Measurements from ENCODE around the gene TFF3. TPM values are rescaled to one million over a fixed set of nuclear protein-coding genes. Genes with fewer than 3 reads are reported as not detected.

TFF3 gene
- total RNA-seq, 1 donor from 2014 or later: 0.26 TPM

DNA sequence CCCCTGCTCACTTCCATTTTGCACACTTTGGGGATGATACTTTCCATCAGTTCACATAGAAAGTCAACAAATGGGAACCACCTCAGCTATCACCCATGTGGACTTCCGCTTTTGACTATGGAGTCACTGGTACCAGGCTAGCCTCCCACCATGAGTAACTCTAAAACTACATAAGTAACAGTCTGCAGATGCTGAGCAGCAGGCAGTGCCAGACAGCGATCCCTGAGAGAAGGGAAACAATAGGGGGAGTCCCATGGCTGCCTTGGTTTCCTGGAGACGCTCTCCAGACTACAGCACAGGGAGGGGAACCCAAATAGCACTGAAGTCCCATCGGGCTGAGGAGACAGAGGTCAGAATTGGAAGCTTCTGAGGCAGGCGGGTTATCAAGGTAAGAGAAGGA lies 38.4 kb upstream of the TFF3 start:
- Histone ChIP-seq H3K36me3 (ENCODE audit: control insufficient read depth, insufficient read depth, low read length) (no peaks in the 10 kb centered on the region), H3K4me3 (ENCODE audit: low read depth, low read length) (no peak overlapping the region), H3K27me3 (ENCODE audit: control insufficient read depth, insufficient read depth, low read length) (peaks cover 1% of the 10 kb centered on the region)
- no peak for TF ChIP-seq CTCF (IDR thresholded peaks at IDR 0.05; ENCODE audit: insufficient read depth, low read length, severe bottlenecking)
- FAIRE-seq: no peak
- DNase-seq (ENCODE audit: low read depth): no peak

- H3K36me3 ChIP-seq (ENCODE audit: control insufficient read depth, insufficient read depth, low read length): no peaks in the 10 kb centered on the region
- H3K27me3 ChIP-seq (ENCODE audit: control insufficient read depth, insufficient read depth, low read length): peaks cover 1% of the 10 kb centered on the region
- TF ChIP-seq CTCF (IDR thresholded peaks at IDR 0.05; ENCODE audit: insufficient read depth, low read length, severe bottlenecking): no peak
- no peak for FAIRE-seq
- DNase-seq (ENCODE audit: low read depth): no peak
- no peak overlapping the region for H3K4me3 ChIP-seq (ENCODE audit: low read depth, low read length)
Observed at GRCh38 chr21:42352441-42353095, 37.4 kb upstream of the TFF3 start.

- FAIRE-seq (no peak), DNase-seq (ENCODE audit: low read depth) (no peak)
- Histone ChIP-seq H3K27me3 (ENCODE audit: control insufficient read depth, insufficient read depth, low read length) (peaks cover 1% of the 10 kb centered on the region), H3K36me3 (ENCODE audit: control insufficient read depth, insufficient read depth, low read length) (no peaks in the 10 kb centered on the region), H3K4me3 (ENCODE audit: low read depth, low read length) (no peak overlapping the region)
- TF ChIP-seq CTCF (IDR thresholded peaks at IDR 0.05; ENCODE audit: insufficient read depth, low read length, severe bottlenecking): no peak
Observed at GRCh38 chr21:42351626-42352440, 36.6 kb upstream of the TFF3 start.

GRCh38 chr21:42350927-42351426 lies 35.8 kb upstream of the TFF3 start, which contains the start of gene TFF2:
Gene TFF2, minus strand, starts transcription at chr21:42350994. Its CDS starts 37 bp downstream, at chr21:42350957.
- no peak within 1 kb of the TSS for H3K4me3 ChIP-seq (ENCODE audit: low read depth, low read length)
- no peak for TF ChIP-seq CTCF (IDR thresholded peaks at IDR 0.05; ENCODE audit: insufficient read depth, low read length, severe bottlenecking)
- peaks cover 1% of the 10 kb centered on the region for H3K27me3 ChIP-seq (ENCODE audit: control insufficient read depth, insufficient read depth, low read length)
- DNase-seq (ENCODE audit: low read depth) (no peak), FAIRE-seq (no peak)
- no peaks in the 10 kb centered on the region for H3K36me3 ChIP-seq (ENCODE audit: control insufficient read depth, insufficient read depth, low read length)

DNA sequence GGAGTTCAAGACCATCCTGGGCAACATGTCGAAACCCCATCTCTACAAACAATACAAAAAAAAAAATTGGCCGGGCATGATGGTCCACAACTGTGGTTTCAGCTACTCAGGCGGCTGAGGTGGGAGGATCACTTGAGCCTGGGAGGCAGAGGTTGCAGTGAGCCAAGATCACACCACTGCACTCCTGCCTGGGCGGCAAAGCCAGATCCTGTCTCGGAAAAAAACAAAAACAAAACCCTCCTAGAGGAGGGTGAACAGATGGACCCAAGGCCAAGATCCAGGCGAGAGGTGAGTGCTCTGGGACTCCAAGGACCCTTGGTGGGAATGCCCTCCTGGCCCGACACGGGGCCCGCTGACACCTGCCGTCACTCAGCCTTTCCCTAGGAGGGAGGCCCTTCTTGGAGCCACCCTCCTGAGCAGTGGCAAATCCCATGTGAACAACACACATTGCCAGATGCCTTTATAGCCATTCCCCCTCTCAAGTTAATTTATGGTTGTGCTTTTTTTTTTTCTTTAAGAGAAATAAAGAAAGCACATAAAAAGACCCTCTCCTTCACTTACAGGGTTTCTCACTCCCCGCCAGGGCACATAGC lies 35.2 kb upstream of the TFF3 start:
- H3K36me3 ChIP-seq (ENCODE audit: control insufficient read depth, insufficient read depth, low read length): no peaks in the 10 kb centered on the region
- H3K4me3 ChIP-seq (ENCODE audit: low read depth, low read length): no peak overlapping the region
- DNase-seq (ENCODE audit: low read depth) (no peak), FAIRE-seq (no peak)
- peaks cover 1% of the 10 kb centered on the region for H3K27me3 ChIP-seq (ENCODE audit: control insufficient read depth, insufficient read depth, low read length)
- TF ChIP-seq CTCF (IDR thresholded peaks at IDR 0.05; ENCODE audit: insufficient read depth, low read length, severe bottlenecking): no peak
